Hepatocyte (in vitro differentiated cells): ENCODE data around the gene SPECC1. TPM values are rescaled to one million over a fixed set of nuclear protein-coding genes. Genes with fewer than 3 reads are reported as not detected.

Source experiments
- DNase-seq: peaks from one replicate; pipeline ENCODE4 v3.0.0-alpha.2; 2016; ENCODE audit warnings: low spot score
- H2AFZ ChIP-seq: fragments of 200-600 bp; sonication (generic); 2 replicates; pipeline ENCODE4 v1.6.0; 2016; ENCODE audit warnings: antibody characterized with exemption, mild to moderate bottlenecking
- H3K27ac ChIP-seq: fragments of 200-600 bp; sonication (generic); 2 replicates; pipeline ENCODE4 v1.5.1; 2016; ENCODE audit warnings: mild to moderate bottlenecking
- H3K27me3 ChIP-seq: fragments of 200-600 bp; sonication (generic); 2 replicates; pipeline ENCODE4 v1.6.1; 2016
- H3K36me3 ChIP-seq: fragments of 200-600 bp; sonication (generic); replicated peaks from 2 replicates; pipeline ENCODE4 v1.5.1; 2016; ENCODE audit warnings: low read depth; ENCODE audit not compliant: insufficient read depth
- H3K4me1 ChIP-seq: fragments of 200-600 bp; sonication (generic); 2 replicates; pipeline ENCODE4 v1.5.1; 2016; ENCODE audit warnings: mild to moderate bottlenecking, moderate library complexity; ENCODE audit not compliant: insufficient read depth
- H3K4me2 ChIP-seq: fragments of 200-600 bp; sonication (generic); 2 replicates; pipeline ENCODE4 v1.6.0; 2016
- H3K4me3 ChIP-seq: fragments of 200-600 bp; sonication (generic); 2 replicates; pipeline ENCODE4 v1.5.1; 2016; ENCODE audit warnings: mild to moderate bottlenecking
- H3K79me2 ChIP-seq: fragments of 200-600 bp; sonication (generic); 2 replicates; pipeline ENCODE4 v1.6.0; 2017; ENCODE audit warnings: mild to moderate bottlenecking
- H3K9me2 ChIP-seq: fragments of 200-600 bp; sonication (generic); replicated peaks from 2 replicates; pipeline ENCODE4 v1.6.0; 2017; ENCODE audit warnings: mild to moderate bottlenecking; ENCODE audit not compliant: insufficient read depth
- H3K9me3 ChIP-seq: fragments of 200-600 bp; sonication (generic); 2 replicates; pipeline ENCODE4 v1.5.1; 2016; ENCODE audit warnings: low read depth, mild to moderate bottlenecking
- H4K20me1 ChIP-seq: fragments of 200-600 bp; sonication (generic); 2 replicates; pipeline ENCODE4 v1.6.0; 2016; ENCODE audit warnings: mild to moderate bottlenecking; ENCODE audit not compliant: insufficient read depth, poor library complexity, severe bottlenecking
- CTCF ChIP-seq: fragments of 200-600 bp; sonication (generic); IDR thresholded peaks from 2 replicates; pipeline ENCODE4 v1.5.1; 2016; ENCODE audit warnings: antibody characterized with exemption, mild to moderate bottlenecking; ENCODE audit not compliant: poor library complexity
- EZH2 ChIP-seq: fragments of 200-600 bp; sonication (generic); IDR thresholded peaks from 2 replicates; pipeline ENCODE4 v1.6.1; 2016; ENCODE audit warnings: antibody characterized with exemption, mild to moderate bottlenecking, borderline replicate concordance
- EZH2phosphoT487 ChIP-seq: fragments of 200-600 bp; sonication (generic); IDR thresholded peaks from one replicate; pipeline ENCODE4 v1.6.1; 2018; ENCODE audit warnings: antibody characterized with exemption, mild to moderate bottlenecking, low read depth, moderate library complexity; ENCODE audit not compliant: unreplicated experiment, severe bottlenecking
- WGBS: methylation state at CpG from one replicate; pipeline ENCODE4 v1.1.6; 2016; ENCODE audit warnings: low lambda C conversion rate; ENCODE audit errors: missing lambda C conversion rate; 5-methylcytosine and 5-hydroxymethylcytosine counted together
- polyA plus RNA-seq: library from polyadenylated mRNA; unstranded; fragments of >200 nt; fragmentation: Nextera tagmentation; extraction: Ambion mirVana; gene quantifications from 2 replicates; pipeline ENCODE4 v1.2.1, GENCODE V29; 2016
- total RNA-seq: library from RNA; depleted of rRNA; stranded (reverse); fragments of >200 nt; gene quantifications from 2 replicates; pipeline ENCODE4 v1.2.3, GENCODE V29; 2014

SPECC1 gene
- total and polyA plus RNA-seq, 2 experiments from 2014 or later = 20.4 to 57.5 TPM

DNA sequence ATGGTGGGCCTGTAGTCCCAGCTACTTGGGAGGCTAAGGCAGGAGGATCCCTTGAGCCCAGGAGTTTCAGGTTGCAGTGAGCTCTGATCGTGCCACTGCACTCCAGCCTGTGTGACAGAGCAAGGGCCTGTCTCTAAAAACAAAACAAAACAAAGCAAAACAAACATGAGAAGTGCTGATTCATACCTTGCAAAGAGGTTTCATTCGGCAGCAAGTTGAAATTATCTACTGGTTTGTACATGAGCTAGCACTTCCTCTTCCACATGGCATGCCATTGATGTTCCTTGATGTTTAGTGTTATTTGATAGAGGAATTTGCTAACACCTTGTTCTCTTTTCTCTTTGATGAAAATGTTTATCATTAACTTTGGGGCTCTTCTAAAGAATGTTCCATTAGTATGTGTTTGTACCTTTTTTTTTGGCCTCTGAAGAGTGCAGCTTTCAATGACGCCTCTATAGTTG lies 50.6 kb downstream of the SPECC1 start:
- Histone ChIP-seq H2AFZ (no peak overlapping the region), H3K4me2 (no peak overlapping the region), H4K20me1 (no peaks in the 10 kb centered on the region), H3K36me3 (no peaks in the 10 kb centered on the region), H3K27me3 (peaks cover 4% of the 10 kb centered on the region), H3K79me2 (no peaks in the 10 kb centered on the region), H3K4me1 (peaks cover 7% of the 10 kb centered on the region), H3K9me3 (no peaks in the 10 kb centered on the region), H3K4me3 (no peak overlapping the region), H3K27ac (no peak overlapping the region), H3K9me2 (no peaks in the 10 kb centered on the region)
- 53% methylated on average over 3 of the region's 3 CpGs for WGBS
- DNase-seq = no peak
- no peak for TF ChIP-seq CTCF
- TF ChIP-seq EZH2phosphoT487 = no peak
- TF ChIP-seq EZH2 = no peak

DNA sequence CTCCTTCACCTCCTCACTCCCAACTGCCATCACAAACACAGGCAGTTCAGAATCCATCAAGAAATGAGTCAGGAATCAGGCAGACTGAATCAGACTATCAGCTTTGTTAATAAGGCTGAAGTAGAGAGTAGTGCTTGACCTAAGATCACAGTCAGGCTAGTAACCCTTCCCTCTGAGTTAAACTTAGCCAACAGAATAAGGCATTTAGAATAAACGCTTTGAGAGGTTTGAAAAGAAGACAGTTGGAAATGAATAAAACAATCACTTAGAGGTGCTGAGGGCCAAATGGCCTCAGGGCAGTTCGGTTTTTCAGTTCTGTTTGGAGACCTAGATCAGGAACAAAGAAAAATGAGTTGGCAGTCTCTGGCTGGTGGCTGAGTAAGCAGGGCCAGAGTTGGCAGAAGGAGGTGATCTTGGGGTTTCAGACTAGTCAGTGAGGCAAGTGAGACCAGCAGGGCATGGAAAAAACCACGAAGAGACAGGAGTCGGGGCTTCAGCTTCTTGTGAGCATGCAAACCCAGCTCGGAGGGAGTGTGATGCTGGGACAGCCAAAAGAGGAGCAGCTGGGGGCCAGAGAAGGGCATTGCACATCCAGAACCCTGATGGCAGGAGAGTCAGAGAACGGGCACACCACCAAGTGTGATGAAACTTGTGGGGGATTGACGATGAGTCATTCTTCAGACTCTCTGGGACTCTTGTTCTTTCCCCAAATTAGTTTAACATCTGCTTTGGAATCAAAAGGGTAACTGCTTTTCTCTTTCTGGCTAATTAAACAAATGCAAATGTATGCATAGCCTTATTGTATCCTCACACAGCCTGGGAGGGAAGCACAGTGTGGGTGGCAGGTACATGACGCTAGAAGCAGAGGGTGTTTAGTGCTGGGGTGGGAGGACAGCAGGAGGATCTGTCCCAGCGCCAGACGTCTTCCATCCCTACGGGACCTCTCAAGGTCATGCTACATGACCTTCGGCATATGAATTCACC lies 54.8 kb downstream of the SPECC1 start:
- peaks cover 4% of the 10 kb centered on the region for H3K27me3 ChIP-seq
- peaks cover 7% of the 10 kb centered on the region for H3K4me1 ChIP-seq
- no peak overlapping the region for H3K4me3 ChIP-seq
- no peak overlapping the region for H3K4me2 ChIP-seq
- H3K79me2 ChIP-seq = no peaks in the 10 kb centered on the region
- no peaks in the 10 kb centered on the region for H4K20me1 ChIP-seq
- peak; percentile 33 for DNase-seq
- H2AFZ ChIP-seq = no peak overlapping the region
- H3K27ac ChIP-seq = no peak overlapping the region
- H3K9me3 ChIP-seq = no peaks in the 10 kb centered on the region
- 76% methylated on average over 12 of the region's 12 CpGs for WGBS
- no peaks in the 10 kb centered on the region for H3K9me2 ChIP-seq
- TF ChIP-seq EZH2 (no peak), CTCF (no peak), EZH2phosphoT487 (no peak)
- H3K36me3 ChIP-seq = no peaks in the 10 kb centered on the region

DNA sequence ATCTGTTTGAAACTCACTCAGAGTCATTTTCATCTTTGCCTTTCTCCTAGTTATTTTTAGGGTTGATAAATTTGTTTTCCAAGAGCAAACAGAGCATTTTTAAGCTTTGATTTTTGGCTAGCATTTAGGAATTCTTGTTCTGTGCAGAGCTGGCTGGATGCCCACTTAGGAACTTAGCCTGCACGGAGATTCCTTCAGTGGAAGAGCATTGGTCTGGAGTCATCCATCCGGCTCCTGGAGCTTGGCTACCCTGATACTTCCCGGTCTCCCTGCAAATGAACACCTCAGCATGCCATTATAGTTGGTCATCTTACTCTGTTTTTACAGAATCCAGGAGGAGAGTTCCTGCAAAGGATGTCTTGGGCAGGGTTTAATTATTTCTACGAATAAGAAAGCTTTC lies 57.1 kb downstream of the SPECC1 start:
- no peaks in the 10 kb centered on the region for H3K9me3 ChIP-seq
- no peak overlapping the region for H3K4me2 ChIP-seq
- no peak for TF ChIP-seq EZH2
- TF ChIP-seq CTCF = no peak
- no peak for TF ChIP-seq EZH2phosphoT487
- H3K4me1 ChIP-seq = peaks cover 7% of the 10 kb centered on the region
- H3K79me2 ChIP-seq = no peaks in the 10 kb centered on the region
- peaks cover 4% of the 10 kb centered on the region for H3K27me3 ChIP-seq
- H3K36me3 ChIP-seq = no peaks in the 10 kb centered on the region
- no peaks in the 10 kb centered on the region for H3K9me2 ChIP-seq
- no peaks in the 10 kb centered on the region for H4K20me1 ChIP-seq
- H3K4me3 ChIP-seq = no peak overlapping the region
- peak; percentile 23 for DNase-seq
- WGBS = 72% methylated on average over 4 of the region's 4 CpGs
- no peak overlapping the region for H3K27ac ChIP-seq
- no peak overlapping the region for H2AFZ ChIP-seq
